ENCODE measurements around the gene LMO7. TPM values are rescaled to one million over a fixed set of nuclear protein-coding genes. Genes with fewer than 3 reads are reported as not detected.

LMO7 gene
- total and polyA plus RNA-seq, 2 of the 13 experiments (the other 11 are each of a cell fraction or from before 2014, with no cell fraction given): 34.0 to 121 TPM

DNA sequence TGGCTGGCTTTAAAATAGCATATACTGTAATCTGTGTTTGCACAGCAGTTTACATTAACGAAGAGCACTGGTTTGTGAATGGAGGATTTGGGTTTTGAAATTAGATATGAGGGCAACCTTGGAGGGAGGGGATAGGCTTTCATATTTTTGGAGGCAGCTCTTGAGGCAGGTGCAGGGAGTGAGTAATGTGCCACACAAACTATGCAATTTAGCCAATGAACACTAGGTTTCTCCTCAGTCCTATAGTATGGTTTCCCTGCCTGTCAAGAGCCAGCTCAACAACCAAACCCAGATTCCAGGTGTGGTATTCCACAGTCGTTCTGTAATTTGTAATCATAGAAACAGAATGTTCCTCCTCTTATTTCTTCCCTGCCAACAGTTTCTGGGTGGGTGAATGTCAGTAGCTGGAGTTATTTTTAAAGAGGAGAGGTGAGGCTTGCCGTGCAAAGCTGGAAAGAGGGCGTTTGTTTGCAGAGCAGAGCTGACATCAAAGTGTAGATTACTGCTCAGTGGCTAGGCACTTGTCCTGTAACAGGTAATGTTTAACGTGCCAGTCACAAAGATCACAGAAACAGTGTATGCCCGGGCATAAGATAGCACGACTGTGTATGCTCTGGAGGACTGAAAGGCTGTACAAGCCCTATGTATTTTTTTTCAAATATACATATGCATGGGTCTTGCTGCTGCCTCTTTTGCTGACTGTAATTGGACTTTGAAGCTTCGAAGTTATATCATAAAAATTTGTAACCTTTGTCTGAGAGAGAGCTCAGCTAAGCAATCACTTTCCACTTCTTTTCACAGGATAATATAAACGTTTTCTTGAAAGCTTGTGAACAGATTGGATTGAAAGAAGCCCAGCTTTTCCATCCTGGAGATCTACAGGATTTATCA lies 124.2 kb downstream of the LMO7 start (continued):
- TF ChIP-seq ZNF83 (CRISPR knock-in tag; IDR thresholded peaks at IDR 0.05; ENCODE audit: borderline replicate concordance) (no peak), SP140L (CRISPR knock-in tag; IDR thresholded peaks at IDR 0.05; ENCODE audit: borderline replicate concordance) (0 out of 2 replicates have a peak, but pooled peaks have one; percentile 39), CEBPG (CRISPR knock-in tag; IDR thresholded peaks at IDR 0.05) (peak; percentile 42; the same call in 1 of the 2 replicates), RAD21 (CRISPR knock-in tag; IDR thresholded peaks at IDR 0.05) (peak; percentile 34; the same call in 1 of the 2 replicates), SOX13 (IDR thresholded peaks at IDR 0.05) (peak; percentile 44; the same call in 1 of the 2 replicates), SOX13 (CRISPR knock-in tag; conservative IDR thresholded peaks at IDR 0.05 in 1 of 2, IDR thresholded peaks at IDR 0.05 in 1 of 2) (peak in 1 of 2 experiments; percentile 86; a peak in 2 of 4 replicates), TSC22D2 (CRISPR knock-in tag; IDR thresholded peaks at IDR 0.05; ENCODE audit: borderline replicate concordance) (no peak), ZNF136 (CRISPR knock-in tag; IDR thresholded peaks at IDR 0.05; ENCODE audit: low read depth) (no peak), TCF12 (IDR thresholded peaks at IDR 0.05) (no peak), TCF12 (CRISPR knock-in tag; IDR thresholded peaks at IDR 0.05) (no peak), MTA1 (CRISPR knock-in tag; IDR thresholded peaks at IDR 0.05; ENCODE audit: borderline replicate concordance) (no peak), ZNF564 (CRISPR knock-in tag; IDR thresholded peaks at IDR 0.05) (no peak), ZNF251 (CRISPR knock-in tag; IDR thresholded peaks at IDR 0.05) (no peak), TMF1 (CRISPR knock-in tag; IDR thresholded peaks at IDR 0.05; ENCODE audit: low read depth) (no peak), TARDBP (CRISPR knock-in tag; IDR thresholded peaks at IDR 0.05) (peak; percentile 76), ZNF720 (CRISPR knock-in tag; IDR thresholded peaks at IDR 0.05) (no peak)
- TF ChIP-seq, protein P1, sequence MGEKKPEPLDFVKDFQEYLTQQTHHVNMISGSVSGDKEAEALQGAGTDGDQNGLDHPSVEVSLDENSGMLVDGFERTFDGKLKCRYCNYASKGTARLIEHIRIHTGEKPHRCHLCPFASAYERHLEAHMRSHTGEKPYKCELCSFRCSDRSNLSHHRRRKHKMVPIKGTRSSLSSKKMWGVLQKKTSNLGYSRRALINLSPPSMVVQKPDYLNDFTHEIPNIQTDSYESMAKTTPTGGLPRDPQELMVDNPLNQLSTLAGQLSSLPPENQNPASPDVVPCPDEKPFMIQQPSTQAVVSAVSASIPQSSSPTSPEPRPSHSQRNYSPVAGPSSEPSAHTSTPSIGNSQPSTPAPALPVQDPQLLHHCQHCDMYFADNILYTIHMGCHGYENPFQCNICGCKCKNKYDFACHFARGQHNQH (CRISPR knock-in tag; IDR thresholded peaks at IDR 0.05): peak; percentile 81
- TF ChIP-seq, protein P2, sequence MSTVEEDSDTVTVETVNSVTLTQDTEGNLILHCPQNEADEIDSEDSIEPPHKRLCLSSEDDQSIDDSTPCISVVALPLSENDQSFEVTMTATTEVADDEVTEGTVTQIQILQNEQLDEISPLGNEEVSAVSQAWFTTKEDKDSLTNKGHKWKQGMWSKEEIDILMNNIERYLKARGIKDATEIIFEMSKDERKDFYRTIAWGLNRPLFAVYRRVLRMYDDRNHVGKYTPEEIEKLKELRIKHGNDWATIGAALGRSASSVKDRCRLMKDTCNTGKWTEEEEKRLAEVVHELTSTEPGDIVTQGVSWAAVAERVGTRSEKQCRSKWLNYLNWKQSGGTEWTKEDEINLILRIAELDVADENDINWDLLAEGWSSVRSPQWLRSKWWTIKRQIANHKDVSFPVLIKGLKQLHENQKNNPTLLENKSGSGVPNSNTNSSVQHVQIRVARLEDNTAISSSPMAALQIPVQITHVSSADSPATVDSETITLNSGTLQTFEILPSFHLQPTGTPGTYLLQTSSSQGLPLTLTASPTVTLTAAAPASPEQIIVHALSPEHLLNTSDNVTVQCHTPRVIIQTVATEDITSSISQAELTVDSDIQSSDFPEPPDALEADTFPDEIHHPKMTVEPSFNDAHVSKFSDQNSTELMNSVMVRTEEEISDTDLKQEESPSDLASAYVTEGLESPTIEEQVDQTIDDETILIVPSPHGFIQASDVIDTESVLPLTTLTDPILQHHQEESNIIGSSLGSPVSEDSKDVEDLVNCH (CRISPR knock-in tag; IDR thresholded peaks at IDR 0.05): no peak
- TF ChIP-seq, protein P3, sequence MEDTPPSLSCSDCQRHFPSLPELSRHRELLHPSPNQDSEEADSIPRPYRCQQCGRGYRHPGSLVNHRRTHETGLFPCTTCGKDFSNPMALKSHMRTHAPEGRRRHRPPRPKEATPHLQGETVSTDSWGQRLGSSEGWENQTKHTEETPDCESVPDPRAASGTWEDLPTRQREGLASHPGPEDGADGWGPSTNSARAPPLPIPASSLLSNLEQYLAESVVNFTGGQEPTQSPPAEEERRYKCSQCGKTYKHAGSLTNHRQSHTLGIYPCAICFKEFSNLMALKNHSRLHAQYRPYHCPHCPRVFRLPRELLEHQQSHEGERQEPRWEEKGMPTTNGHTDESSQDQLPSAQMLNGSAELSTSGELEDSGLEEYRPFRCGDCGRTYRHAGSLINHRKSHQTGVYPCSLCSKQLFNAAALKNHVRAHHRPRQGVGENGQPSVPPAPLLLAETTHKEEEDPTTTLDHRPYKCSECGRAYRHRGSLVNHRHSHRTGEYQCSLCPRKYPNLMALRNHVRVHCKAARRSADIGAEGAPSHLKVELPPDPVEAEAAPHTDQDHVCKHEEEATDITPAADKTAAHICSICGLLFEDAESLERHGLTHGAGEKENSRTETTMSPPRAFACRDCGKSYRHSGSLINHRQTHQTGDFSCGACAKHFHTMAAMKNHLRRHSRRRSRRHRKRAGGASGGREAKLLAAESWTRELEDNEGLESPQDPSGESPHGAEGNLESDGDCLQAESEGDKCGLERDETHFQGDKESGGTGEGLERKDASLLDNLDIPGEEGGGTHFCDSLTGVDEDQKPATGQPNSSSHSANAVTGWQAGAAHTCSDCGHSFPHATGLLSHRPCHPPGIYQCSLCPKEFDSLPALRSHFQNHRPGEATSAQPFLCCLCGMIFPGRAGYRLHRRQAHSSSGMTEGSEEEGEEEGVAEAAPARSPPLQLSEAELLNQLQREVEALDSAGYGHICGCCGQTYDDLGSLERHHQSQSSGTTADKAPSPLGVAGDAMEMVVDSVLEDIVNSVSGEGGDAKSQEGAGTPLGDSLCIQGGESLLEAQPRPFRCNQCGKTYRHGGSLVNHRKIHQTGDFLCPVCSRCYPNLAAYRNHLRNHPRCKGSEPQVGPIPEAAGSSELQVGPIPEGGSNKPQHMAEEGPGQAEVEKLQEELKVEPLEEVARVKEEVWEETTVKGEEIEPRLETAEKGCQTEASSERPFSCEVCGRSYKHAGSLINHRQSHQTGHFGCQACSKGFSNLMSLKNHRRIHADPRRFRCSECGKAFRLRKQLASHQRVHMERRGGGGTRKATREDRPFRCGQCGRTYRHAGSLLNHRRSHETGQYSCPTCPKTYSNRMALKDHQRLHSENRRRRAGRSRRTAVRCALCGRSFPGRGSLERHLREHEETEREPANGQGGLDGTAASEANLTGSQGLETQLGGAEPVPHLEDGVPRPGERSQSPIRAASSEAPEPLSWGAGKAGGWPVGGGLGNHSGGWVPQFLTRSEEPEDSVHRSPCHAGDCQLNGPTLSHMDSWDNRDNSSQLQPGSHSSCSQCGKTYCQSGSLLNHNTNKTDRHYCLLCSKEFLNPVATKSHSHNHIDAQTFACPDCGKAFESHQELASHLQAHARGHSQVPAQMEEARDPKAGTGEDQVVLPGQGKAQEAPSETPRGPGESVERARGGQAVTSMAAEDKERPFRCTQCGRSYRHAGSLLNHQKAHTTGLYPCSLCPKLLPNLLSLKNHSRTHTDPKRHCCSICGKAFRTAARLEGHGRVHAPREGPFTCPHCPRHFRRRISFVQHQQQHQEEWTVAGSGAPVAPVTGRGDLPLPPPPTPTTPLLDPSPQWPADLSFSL (CRISPR knock-in tag; IDR thresholded peaks at IDR 0.05): 0 out of 2 replicates have a peak, but pooled peaks have one; percentile 31

All from HepG2 (cell line).